GM12872 (cell line): ENCODE data around the gene LRBA.

Experiments
- CTCF ChIP-seq: IDR thresholded peaks from 3 replicates; pipeline ENCODE4 v1.5.1; 2011; ENCODE audit warnings: low read depth, mild to moderate bottlenecking, low read length, moderate library complexity; ENCODE audit not compliant: insufficient read depth

LRBA gene

GRCh38 chr4:150768497-150768896 lies 246.6 kb downstream of the LRBA start:
- no peak for TF ChIP-seq CTCF

DNA sequence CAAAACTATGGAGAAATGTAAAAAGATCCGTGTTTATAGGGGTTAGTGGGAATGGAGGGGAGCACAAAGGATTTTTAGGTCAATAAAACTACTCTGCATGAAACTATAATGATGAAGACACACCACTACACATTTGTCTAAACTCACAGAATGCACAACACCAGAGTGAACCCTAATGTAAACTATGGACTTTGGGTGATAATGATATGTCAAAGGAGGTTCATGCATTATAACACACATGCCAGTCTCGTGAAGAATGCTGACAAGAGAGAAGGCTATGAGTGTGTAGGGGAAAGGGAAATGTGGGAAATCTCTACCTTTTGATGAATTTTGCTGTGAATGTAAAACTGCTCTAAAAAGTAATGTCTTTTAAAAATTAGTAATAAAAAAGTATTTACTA lies 249.9 kb downstream of the LRBA start:
- TF ChIP-seq CTCF: no peak

GRCh38 chr4:150751648-150752047 lies 263.4 kb downstream of the LRBA start:
- no peak for TF ChIP-seq CTCF

GRCh38 chr4:150750824-150751223 lies 264.3 kb downstream of the LRBA start:
- no peak for TF ChIP-seq CTCF

DNA sequence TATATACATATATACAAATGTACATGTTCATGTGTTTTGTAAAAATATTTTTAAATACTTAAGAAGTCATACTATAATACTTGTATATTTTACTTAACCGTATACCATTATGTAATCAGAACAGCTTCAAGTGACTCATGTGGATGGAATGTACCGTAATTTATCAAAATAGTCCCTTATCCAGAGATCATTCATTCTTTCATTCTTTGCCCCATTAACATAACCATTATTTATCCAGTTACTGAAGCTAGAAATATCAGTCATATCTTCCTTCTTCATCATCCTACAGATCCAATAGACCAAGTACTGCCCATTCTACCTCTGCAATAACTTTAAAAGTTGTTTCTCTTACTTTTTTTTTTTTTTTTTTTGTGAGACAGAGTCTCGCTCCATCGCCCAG lies 268.9 kb downstream of the LRBA start:
- no peak for TF ChIP-seq CTCF

DNA sequence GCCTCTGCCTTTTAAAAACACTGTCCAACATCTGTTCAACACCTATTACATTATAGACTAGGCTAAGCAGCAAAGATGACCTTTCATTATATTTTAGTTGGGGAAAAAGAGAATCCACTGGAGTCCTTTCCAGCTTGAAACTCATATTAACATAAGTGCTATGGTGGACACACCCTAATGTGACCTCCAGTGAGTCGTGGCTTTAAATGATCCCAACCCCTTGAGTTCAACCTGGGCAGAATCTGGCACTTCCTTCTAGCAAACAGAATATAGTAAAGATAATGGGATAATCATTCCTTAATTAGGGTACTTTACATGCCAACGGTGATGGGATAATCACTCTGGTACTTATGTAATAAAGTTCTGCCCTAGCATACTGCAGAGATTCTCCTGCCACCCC lies 270.5 kb downstream of the LRBA start:
- TF ChIP-seq CTCF: no peak

- TF ChIP-seq CTCF: no peak
These were observed 271.3 kb downstream of the LRBA start for GRCh38 chr4:150743564-150744342.

GRCh38 chr4:150739591-150739990 lies 275.5 kb downstream of the LRBA start:
- TF ChIP-seq CTCF: no peak
